GM18507 (cell line): ENCODE measurements around the gene THSD4.

ENCODE experiments used
- DNase-seq: peaks from one replicate; pipeline ENCODE4 v3.0.0; 2011; ENCODE audit warnings: low read depth; ENCODE audit not compliant: insufficient read length; ENCODE audit errors: extremely low spot score
- FAIRE-seq: peaks from 2 replicates; lab custom pipeline; 2011; peaks lifted over from hg19 to GRCh38; lab: Jason Lieb, UNC

THSD4 gene

DNA sequence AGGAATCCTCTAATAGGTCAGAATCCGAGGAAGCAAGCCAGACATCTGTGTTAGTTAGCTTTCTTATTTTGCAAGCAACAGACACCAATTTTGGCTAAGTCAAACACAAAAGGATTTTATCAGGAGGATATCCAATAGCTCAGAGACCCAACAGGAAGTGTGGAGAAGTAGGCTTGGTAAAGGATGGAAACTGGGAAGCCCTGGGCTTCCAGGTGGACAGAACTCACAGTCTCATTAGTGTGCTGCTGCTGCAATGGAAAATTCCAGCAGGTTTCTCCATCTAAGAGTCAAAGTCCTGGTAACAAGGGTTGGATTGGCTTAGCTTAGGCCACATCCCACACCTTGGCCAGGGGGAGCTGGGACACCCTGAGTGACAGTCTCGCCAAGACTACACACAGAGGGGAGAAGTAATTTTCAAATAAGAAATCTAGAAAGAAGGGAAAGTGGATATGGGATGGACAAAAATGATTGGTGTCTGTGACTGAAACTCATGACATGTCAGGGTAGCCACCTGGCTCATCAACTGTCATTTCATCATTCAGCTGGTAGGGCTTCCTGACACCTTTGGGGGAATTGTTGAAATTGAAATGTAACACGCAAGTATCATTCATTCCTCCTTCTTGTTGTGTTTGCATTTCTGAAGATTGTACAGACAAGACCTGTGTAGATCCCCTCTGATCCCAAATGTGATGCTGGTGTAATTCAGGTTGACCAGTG, 158.6 kb downstream of the THSD4 start:
- DNase-seq = no peak
- FAIRE-seq = no peak

DNA sequence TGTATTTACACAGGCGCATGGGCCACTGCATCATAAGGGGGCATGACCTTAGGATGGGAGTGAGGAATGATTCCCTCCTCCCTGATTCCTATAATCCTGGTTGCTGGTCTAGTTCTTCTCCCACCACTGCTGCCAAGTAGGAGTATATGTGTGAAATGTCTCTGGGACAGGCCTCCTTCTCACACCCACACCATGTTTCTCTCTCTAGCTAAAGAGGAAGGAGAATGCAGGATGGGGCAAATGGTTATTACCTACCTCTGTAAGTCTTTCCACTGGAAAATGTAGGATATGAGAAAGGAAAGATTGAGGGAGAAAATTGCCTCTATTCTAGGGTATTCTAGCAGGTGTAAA, 159.2 kb downstream of the THSD4 start:
- FAIRE-seq = no peak
- DNase-seq = no peak

DNA sequence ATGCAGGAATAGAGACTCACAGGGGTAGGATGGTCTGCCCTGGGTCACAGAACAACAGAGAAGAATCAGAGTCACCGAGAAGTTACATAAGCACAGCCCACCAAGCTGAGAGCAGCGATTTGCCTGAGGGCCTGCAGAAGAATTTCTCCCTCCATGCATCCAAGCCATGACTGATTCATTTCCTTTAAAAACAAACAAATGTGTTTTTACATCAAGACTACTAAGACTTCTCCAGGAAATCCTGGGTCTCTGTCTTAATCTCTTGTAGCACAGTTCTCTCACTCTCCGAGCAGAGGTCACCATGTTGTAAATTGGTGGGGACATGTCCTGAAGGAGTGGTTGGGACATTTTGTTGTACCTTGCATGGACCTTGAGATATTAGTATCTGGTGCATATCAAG, 159.8 kb downstream of the THSD4 start:
- DNase-seq = no peak
- FAIRE-seq = no peak

DNA sequence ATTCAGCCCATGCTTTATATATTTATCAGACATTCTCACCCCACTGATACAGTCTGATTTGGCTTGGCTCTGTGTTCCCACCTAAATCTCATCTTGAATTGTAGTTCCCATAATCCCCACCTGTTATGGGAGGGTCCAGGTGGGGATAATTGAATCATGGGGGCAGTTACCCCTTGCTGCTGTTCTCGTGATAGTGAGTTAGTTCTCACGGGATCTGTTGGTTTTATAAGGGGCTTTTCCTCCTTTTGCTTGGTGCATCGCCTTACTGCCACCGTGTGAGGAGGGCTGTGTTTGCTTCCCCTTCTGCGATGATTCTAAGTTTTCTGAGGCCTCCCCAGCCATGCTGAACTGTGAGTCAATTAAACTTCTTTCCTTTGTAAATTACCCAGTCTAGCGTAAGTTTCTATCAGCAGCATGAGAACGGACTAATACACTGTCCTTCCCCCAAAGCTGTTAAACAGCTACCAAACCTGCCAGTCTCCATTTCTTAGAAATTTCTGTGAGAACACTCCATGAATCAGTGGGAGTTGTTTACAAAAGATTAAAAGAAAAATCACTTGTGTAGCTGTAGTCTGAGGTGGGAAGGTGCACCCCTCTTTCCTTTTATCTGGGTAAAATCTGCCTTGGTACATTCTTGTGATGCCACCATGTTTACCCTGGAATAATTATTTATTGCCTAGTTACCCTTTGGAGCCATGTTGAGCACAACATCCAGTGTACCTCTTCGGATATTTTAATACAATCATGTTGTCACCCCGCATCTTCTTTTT, 160.5 kb downstream of the THSD4 start:
- no peak for FAIRE-seq

DNA sequence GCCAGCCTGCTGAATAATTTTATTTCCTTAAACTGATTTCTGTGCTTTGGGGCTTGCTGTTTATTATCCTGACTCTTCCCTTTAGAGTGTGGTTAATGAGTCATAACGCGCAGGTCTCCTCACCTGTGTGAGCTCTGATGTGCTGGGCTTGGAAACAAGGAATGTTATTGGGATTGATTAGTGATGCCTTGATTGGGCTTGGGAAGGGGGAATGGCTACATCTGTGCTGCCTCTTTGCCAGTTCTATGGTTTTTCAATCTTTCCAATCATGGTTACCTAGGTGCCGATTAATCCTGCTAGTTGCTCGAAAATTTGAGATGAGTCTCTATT, 161.0 kb downstream of the THSD4 start:
- DNase-seq (no peak), FAIRE-seq (no peak)

More for the DNA sequence above, 160.5 kb downstream of the THSD4 start:
- no peak for DNase-seq

DNA sequence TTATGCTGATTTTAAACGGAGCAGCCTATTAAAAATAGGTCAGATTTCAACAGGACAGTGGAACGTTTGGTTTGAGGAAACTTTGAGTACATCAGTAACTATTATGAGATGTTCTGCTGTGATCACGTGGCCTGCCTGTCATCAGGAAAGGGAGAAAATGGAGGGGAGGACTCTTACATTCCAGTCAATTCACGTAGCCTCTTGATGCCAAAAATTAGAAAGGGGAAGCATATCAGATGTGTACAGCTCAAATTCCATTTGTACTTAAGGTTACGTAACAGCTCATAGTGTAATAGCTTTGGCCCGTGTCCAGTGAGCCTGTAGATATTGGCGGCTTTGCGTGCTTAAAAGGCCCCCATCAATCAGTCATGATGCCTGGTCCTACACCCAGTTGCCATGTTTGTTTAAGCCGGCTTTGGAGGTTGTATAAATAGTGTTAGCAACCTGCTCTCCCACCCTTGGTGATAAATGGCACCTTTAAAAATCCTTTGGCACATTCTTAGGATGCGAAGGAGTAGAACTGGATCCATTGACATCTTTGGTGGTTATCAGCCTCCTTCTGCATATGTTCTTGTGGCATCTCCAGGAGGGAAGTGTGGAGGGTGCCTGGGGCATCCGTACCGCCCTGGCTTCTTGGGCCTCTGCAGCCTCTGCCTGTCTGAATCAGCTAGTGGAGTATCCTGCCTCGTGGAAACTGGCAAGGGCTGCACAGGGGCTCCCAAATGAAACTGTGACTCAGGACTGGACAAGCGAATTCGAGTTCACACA, 163.9 kb downstream of the THSD4 start:
- DNase-seq (no peak), FAIRE-seq (no peak)

DNA sequence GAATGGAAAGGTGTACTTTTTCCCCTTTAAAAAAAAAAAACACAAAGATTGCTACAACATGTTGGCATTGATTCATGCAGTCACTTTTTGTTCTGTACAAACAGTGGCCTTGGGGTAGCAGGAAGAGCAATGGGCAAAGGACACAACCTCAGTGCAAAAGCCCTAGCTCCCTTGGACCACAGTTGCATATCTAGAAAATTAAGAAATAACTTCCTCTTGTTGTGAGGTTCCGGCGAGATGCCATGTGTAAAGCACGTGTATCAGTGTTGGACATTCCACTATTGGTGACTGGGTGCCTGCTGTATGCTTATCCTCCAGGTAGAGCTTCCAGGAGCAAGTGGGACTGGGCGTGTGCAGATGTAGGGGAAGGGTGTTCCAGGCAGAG, 164.5 kb downstream of the THSD4 start:
- FAIRE-seq = no peak
- no peak for DNase-seq

DNA sequence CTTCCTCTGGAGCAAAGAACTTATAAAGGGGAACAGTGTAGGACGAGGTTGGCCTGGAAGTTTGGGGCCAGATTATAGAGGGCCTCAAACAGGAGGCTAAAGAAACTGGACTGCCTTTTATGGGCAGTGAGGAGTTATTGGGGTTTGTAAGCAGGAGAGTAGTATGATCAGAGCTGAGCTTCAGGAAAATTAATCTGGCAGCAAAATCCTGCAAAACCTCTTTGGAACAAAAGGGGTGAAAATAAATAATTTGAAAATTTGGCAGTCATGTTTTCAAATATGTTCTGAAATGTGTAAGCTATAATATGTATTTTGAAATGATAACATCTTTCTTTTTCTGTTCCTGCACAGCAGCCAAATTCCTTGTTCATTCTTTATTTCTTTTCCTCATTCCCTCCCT, 164.9 kb downstream of the THSD4 start:
- FAIRE-seq = no peak
- no peak for DNase-seq

DNA sequence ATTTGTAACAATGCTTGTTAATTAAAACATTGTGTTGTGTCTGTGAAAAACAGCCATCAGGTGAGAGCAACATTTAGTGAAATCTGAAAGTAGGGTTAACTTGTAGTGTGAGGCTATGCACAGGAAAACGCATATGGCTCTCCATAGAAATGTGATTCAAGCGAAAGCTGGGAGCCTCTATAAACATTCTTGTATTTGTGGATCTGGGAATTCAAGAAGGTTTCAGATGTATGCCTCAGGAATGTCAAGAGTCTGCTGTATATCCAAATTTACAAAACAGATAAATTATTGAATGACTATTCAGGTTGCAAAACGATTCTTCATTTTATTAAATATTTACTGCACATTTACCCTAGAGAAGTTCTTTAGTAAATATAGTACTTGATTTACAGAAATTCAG, 166.0 kb downstream of the THSD4 start:
- FAIRE-seq (no peak), DNase-seq (no peak)

DNA sequence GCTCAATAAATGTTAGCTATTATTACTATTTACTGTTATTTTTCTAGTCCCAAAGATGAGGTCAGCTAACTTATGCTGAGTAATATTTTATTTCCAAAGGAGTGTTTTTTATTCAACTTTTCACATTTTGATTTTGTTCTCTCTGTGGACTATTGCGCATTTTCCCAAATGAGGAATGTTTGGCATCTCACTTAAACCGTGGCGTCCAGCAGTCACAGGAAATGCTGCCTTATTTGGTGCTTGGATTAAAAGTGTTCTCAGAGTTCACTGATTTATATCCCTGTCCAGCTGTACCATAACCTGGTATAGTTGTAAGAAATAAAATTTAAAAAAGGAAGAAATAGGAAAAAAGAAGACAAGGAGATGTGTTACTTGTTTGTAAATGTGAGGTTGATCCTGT, 166.8 kb downstream of the THSD4 start:
- no peak for FAIRE-seq
- no peak for DNase-seq

DNA sequence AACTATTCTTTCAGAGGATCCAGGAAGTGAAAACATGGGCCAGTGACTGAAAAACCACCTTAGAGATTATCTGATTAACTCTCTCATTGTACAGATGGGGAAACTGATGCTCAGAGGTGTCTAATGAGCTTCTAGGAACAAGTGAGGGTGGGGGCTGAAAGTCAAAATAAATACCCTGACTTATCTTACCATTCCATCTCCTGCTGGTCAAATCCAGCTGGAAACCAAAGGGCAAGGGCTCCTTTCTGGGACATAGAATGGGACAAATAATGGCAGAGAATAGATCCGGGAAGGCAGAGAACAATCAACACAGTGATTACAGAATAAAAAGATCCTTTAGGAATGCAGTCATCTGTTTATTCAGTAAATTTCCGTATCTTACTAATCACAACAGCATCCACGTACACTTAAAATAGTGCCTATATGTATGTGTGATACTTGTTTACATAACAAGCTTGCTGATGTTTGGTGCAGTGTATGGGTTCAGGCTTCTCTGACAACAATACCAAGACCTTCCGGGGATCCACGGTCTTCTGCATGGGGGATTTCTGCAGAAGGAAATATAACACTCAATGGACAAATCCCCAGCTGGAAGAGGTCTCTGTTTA, 173.2 kb downstream of the THSD4 start:
- DNase-seq (no peak), FAIRE-seq (no peak)

DNA sequence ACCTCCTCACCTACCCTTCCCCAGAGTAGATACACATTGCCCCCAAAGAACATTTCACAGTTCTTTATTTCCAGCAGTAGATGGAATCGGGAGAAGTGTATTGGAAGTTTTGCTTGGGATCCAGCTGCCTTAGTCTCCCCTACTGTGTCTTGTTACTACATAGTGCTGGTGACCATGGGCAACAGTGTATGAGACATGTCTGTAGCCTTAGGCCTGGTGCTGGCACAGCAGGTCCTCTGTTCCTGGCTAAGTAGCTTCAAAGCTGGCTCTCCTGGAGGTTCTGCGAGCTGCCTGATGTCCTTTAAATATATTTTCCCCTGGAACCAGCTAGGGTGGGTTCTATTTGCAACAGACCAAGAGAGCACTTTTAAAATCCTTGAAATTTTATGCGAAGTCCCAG, 174.7 kb downstream of the THSD4 start:
- no peak for FAIRE-seq

DNA sequence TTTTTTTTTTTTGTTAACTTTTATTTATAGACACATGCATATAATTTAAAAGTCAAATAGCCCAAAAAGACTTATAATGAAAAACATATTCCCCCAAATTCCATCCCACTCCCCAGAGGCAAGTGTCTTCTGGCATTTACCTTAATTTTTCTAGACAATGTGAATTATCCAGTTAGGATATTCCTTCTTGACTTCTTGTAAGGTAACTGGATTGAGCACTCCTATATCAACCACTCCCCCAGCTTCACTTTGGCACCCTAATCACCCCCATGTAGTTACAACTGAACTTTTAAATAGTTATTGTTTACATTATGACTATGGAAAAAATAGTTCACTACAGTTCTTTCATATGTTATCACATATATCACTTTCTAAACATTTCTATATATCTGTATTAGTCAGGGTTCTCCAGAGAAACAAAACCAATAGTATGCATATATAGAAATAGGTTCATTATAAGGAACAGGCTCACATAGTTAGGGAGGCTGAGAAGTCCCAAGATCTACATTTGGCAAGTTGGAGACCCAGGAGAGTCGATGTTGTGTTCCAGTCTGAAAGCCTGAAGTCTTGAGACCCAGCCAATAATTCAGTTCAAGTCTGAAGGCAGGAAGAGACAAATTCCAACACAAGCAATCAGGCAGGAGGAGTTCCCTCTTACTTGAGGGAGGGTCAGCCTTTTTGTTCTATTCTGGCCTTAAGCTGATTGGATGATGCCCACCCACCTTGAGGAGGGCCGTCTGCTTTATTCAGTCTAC, 175.8 kb downstream of the THSD4 start:
- no peak for DNase-seq
- FAIRE-seq = no peak

More for the DNA sequence above, 174.7 kb downstream of the THSD4 start:
- no peak for DNase-seq

DNA sequence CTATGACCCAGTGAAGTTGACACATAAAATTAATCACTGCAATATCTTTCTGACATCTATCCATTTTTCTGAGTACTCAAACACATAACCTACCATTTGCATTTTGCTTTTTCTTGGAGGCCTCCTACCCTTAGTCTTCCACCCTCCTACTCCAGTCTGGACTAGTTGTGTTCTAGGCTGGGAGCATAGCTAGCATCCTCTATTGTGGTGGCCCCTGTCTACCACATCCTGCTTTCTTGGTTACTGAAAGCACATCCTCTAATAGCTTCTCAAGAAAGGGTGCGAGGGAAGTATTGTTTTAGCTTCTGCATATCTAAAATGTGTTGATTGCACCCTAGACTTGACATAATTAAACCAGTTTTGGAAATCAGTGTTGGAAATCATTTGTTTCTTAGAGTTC, 176.5 kb downstream of the THSD4 start:
- FAIRE-seq = no peak
- DNase-seq = no peak

DNA sequence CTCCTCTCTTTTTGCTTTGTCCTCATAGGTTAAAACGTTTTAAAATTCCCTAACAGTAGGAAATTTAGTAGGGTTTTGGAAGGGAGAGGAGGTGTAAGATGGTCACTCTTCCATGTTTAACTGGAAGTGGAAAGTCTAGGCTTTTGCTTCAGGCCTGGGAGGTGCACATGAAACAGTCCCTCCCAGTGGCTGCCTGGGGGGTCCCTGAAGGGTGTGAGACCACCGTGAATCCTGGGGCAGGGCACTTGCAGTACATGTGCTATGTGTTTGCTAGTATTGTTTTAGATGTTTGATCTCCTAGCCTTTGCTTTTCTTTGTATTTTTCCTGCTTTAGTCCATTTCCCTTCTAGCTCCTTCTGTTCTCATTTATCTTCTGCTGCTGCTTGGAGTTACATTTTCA, 178.5 kb downstream of the THSD4 start:
- no peak for DNase-seq
- no peak for FAIRE-seq

DNA sequence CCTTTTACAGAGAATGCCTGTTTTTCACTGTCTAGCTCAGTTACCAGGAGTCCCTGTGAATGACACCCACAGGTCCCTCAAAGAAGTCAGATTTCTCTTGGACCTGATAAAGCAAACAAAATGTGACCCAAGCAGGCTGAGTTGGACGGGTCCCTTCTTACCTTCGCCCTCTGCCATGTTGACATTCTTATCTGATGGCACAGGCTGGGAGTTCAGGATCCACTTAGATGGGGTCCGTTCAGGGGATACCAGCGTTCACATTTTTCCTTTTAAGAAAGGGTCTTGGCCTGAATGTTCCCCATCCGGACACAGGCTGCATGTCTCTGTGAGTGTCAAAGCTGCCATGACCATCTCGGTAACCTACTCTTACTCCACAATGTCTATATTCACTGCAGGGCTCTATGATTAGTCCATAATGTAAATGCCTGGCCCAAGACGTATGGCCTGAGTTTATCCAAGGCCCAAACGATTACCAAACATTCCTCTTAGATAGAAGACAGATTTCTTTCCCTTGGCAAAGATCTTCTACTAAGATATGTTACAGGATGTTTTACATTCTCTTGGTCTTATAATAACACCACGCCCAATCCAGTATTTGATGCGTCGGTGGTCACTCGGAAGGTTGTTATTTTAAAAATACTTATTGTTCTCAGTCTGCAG, 179.1 kb downstream of the THSD4 start:
- DNase-seq (no peak), FAIRE-seq (no peak)

DNA sequence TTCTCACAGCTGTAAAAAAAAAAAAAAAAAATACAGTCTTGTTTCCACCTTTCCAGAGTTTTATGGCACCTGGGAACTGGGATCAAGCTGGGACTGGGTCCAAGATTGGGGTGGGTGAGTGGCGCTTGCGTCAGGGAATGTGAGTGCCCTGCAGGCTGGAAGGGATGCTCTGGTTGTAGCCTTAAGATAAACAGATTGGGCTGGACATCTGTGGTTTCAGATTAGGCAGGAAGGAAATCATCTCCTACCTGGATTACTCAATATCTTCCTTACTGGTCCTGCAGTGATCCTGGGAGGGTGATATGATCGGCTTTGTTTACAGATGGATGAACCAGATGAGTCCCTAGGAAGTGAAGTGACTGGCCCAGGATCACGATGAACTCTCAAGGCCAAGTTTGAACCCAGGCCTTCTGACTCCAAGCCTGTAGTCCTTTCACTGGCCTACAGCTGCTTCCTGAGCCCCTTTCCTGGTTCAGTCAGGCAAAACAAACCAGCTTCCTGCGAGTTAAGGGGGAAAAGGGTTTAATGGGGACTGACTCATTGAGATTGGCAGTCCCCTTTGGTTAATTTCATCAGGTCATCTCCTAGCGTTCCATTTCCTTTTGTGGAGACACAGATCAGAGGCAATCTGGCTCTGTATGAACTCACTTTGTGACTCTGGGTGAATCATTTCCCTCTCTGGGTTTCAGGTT, 179.8 kb downstream of the THSD4 start:
- DNase-seq = no peak
- no peak for FAIRE-seq

DNA sequence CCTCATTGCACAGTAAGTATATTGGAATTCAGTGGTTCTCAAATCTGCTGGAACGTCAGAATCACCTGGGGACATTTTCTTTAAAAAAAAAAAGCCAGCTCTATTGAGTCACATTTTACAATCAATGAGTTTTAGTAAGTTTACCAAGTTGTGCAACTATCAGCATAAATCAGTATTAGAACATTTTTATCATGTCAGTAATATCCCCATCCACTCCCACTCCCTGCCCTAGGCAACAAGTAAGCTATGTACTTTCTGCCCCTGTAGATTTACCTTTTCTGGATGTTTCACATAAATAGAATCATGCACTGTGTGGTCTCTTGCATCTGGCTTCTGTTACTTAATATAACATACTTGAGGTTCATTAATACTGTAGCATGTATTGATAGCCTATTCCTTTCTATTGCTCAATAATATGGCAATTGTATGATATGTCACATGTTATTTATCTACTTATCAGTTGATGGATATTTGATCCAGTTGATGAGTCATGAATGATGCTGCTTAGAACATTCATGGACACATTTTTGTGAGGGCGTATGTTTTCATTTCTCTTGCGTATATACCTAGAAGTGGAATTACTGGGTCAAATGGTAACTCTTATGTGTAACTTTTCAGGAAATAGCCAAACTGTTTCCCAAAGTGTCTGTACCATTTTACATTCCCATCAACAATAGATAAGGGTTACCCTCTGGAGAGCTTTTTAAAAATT, 180.5 kb downstream of the THSD4 start:
- FAIRE-seq = no peak
- no peak for DNase-seq
